HG03460 (cell line): ENCODE measurements around the gene FOXB1.

Source experiments
- ATAC-seq: cut with Tn5 transposase; IDR thresholded peaks from one replicate; pipeline ENCODE4 v1.9.1; 2021; ENCODE audit not compliant: unreplicated experiment

FOXB1 gene

DNA sequence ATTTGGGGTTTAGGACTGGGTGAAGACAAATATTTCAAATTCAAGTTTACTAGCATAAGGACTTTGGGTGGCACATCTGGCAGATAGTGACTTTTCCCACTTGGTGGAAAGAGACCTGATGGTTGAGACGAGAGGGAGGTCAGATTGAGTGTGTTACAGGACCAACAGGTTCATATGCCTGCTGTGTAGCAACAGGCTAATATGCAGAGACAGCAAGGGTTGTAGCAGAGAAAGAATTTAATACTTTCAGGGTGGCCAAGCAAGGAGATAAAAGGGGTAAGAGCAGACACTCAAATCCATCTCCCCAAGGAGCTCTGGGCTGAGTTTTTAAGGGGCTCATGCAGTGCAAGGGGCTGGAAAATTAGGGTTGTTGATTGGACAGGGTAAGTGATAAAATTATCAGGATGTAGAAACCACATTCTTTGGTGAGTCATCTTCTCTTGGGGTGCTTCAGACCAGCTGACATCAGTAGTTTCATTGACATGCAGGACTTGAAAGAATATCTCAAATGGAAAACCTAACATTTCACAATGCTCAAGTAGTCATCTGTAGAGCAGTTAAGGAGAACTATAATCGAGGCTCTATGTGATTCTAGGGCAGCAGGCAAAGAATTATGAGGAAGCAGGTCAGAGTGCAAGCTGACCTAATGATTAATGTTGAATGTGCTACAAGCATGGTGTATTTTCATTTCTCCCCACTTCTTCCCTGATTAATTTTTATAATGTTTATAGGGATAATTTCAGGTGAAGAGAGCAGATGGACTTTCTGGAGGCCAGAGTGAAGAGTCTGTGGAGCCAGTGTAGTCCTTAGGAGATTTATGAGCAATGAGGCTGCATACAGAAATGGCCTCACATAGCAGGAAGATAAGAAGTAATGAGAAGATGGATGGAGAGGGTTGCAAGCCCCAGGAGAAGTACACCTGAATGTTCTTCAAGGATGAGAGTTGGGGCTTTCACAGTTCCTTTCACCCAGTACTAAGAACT, 13.7 kb downstream of the FOXB1 start:
- ATAC-seq: no peak

GRCh38 chr15:60020736-60021135, 16.6 kb downstream of the FOXB1 start:
- no peak for ATAC-seq

- ATAC-seq: no peak
Observed at GRCh38 chr15:60021589-60022378, 17.7 kb downstream of the FOXB1 start.

DNA sequence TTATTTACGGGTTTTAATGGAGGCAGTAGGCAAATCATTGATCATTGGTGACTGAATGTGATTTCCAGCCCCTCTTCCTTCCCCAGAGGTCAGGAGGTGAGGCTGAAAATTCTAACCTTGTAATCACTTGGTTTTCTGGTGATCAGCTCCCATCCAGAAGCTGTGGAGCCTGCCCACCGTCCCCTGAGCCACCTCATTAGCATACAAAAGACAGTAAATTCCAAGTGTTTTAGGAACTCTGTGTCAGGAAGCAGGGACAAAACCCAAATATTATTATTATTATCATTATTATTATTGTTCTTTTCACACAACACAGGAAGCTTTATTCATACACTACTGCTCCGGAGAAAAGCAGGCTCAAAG, 18.2 kb downstream of the FOXB1 start:
- ATAC-seq: no peak

- ATAC-seq: no peak
Observed at GRCh38 chr15:60026555-60026954, 22.4 kb downstream of the FOXB1 start.

- no peak for ATAC-seq
Observed at GRCh38 chr15:60035344-60035743, 31.2 kb downstream of the FOXB1 start.

GRCh38 chr15:60039316-60039715, 35.2 kb downstream of the FOXB1 start:
- ATAC-seq: no peak

DNA sequence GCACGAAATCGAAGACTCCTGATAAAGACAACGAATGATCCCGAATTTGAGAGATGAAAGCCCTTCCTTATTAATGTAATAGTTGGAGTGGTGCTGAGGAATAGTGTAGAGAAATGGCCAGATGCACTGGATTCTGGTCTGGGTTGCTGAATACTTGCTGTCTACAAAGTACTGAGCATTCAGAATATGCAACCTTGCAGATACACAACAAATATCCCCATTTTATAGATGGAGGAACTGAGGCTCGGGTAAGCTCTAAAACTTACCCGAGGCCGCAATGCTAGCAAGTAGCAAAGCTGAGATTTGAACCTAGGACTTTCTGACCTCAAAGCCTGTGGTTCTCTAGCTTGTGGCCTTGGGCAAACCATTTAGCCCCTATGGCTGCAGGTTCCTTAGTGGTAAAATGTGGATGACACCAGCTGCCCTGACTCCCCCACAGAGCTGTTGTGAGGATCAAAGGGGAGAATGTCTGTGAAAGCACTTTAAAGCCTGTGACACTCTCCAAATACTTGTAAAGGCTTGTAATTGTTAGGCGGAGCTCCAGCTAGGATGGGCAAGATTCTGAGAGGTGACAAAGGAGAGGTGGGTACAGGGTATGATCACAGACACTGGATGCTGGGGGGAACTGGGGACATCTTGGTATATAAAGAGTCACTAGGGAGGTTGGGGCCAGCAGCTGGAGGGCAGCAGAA, 39.8 kb downstream of the FOXB1 start:
- ATAC-seq: no peak

DNA sequence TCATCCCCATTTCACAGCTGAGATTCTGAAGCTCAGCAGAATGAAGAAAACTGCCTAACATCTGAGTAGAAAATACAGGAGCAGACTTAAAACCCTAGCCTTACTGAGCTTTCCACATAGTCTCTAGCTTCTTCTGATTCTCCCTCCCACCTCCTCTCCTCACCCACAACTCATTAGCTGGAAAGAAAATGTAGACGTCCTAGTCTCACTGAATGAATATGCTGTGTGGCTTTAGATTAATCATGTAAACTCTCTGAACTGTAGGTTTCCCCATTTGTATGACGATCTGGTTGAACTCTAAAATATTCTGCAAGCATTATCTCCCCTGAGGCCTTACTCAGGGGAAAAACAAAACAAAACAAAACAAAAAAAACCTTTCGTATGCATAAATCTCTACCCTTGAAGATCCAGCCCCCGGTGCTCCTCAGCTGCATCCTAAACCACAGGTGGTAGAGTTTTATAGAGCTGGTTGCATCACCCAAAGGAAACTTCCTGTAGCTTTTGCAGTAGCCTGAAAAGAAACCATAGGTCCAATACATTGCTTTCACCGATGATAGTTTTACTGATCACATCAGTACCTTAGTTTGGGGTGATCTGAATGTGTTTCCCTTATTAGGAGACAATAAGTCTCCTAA, 40.6 kb downstream of the FOXB1 start:
- ATAC-seq: no peak

DNA sequence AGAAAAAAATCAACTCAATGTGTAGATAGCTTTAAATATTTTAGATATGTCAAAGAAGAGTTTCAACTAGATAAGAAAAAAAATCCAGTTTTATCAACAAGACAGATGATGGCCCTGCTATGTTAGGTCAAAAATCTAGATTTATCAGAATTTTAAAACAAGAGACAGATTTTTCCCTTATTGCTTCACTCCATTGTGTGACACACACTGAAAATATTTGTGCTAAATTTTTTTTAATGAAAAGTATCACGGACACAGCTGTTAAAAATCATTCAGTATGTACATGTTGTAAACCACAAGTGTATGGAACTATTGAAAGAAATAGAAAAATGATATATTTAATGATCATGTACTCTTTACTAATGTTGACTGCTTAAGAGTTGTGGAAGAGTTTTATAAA, 43.6 kb downstream of the FOXB1 start:
- ATAC-seq: no peak

DNA sequence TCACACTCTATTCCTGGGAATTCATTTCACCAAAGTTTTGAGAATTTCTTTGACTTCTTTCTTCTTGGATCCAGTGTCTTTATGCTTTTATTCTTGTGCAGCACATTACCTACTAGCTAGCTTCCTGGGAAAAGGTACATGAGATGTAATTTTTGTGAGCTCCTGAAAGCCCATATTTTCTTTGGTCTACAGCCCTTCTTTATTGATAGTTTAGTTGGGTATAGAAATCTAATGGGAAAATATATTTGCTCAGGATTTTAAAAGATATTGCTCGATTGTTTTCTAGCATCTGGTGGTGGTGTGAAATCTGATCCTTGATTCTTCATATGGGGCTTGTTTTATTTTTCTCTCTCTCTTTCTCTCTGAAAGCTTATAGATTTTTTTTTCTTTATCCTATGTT, 45.8 kb downstream of the FOXB1 start:
- ATAC-seq: no peak

DNA sequence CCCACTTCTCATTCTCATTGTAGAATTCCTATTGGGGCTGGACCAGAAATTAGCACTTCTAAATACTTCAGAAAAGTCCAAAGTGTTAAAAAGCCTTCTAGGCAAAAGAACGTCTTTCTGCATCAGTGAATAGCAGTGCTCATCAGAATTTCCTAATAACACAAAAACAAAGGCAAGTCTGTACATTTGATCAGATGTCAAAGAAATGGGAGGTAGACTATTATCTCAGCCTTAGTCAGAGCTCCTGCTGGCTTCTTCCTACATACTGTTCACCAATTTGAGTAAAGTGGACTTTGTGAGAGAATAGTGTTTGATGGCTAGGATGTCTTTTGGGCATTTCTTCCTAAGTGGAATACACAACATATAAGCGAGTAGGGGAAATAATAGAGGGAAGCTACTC, 48.7 kb downstream of the FOXB1 start:
- no peak for ATAC-seq

DNA sequence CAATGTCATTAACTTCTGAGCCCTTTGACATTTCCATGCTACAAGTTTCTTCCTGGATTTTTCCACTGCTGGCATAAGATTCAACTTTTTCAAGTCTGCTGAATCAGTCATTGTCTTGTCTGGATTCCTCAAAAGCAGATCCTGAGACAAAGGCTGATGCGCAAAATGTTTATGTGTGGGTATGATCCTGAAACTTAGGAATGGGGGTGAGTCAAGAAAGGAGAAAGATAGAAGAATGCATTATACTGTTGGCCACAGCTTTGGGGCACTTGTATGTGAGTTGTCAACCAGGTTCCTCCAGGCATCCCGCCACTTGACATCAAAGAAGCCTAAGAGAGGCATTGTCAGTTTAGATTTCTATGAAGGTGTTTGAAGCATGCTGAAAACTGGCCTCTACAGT, 50.4 kb downstream of the FOXB1 start:
- ATAC-seq: no peak
